Transverse colon (tissue), 4 donors: ENCODE results near the gene ZFYVE27. TPM values are rescaled to one million over a fixed set of nuclear protein-coding genes. Genes with fewer than 3 reads are reported as not detected.

Experiments
- DNase-seq: peaks from one replicate; pipeline ENCODE4 v3.0.0-alpha.2; 2019
- H3K27ac ChIP-seq, 4 donors: fragments of 200-600 bp; sonication (generic); 2 replicates each; pipeline ENCODE4 v1.5.1; 2016 to 2018; ENCODE audit warnings: inconsistent platforms in 4 of 4
- H3K27me3 ChIP-seq: fragments of 200-600 bp; sonication (generic); 2 replicates; pipeline ENCODE4 v1.5.1; 2017; ENCODE audit warnings: inconsistent platforms
- H3K36me3 ChIP-seq, 4 donors: fragments of 200-600 bp; sonication (generic); 2 replicates each; pipeline ENCODE4 v1.5.1; 2017 to 2019; ENCODE audit warnings: inconsistent platforms in 4 of 4
- H3K4me1 ChIP-seq, 4 donors: fragments of 200-600 bp; sonication (generic); 2 replicates each; pipeline ENCODE4 v1.5.1; 2017 to 2020; ENCODE audit warnings: inconsistent platforms in 4 of 4
- H3K4me3 ChIP-seq, 4 donors: fragments of 200-600 bp; sonication (generic); 1 replicate in 1 of 4; 2 replicates in 3 of 4; pipeline versions ENCODE4 v1.5.1 to v1.6.1; 2017 to 2019; ENCODE audit warnings: inconsistent platforms in 4 of 4
- H3K9me3 ChIP-seq, 2 donors: fragments of 200-600 bp; sonication (generic); 2 replicates each; pipeline ENCODE4 v1.5.1; 2017 to 2019; ENCODE audit warnings: inconsistent platforms in 2 of 2
- CTCF ChIP-seq, 5 experiments: fragments of 200-600 bp in 3 of 5; fragments of 450-650 bp in 2 of 5; sonication (generic) in 3 of 5; IDR thresholded peaks; 1 replicate in 2 of 5; 2 replicates in 3 of 5; pipeline ENCODE4 v1.5.1; 2016 to 2017; ENCODE audit warnings: antibody characterized with exemption in 5 of 5, inconsistent platforms in 3 of 5, mild to moderate bottlenecking in 2 of 5, moderate library complexity in 1 of 5
- EP300 ChIP-seq: sonication (generic); formaldehyde crosslinking; IDR thresholded peaks from one replicate; pipeline ENCODE4 v1.6.1; 2017; ENCODE audit warnings: antibody characterized with exemption, low read depth
- POLR2A ChIP-seq: fragments of 450-650 bp; IDR thresholded peaks from one replicate; pipeline ENCODE4 v1.6.1; 2016; ENCODE audit warnings: antibody characterized with exemption, mild to moderate bottlenecking, moderate library complexity
- POLR2AphosphoS5 ChIP-seq, 3 donors: sonication (generic); formaldehyde crosslinking; IDR thresholded peaks; one replicate each; pipeline ENCODE4 v1.6.1; 2016; ENCODE audit warnings: antibody characterized with exemption in 3 of 3
- WGBS, 2 donors: methylation state at CpG; one replicate each; pipeline ENCODE4 v1.1.5; 2018; ENCODE audit warnings: low coverage in 1 of 2; 5-methylcytosine and 5-hydroxymethylcytosine counted together
- in situ Hi-C, 4 donors: fragments of 200-750 bp; cut with MboI; loops; one replicate each; pipeline versions ENCODE4 v1.15.0 to v1.15.1; 2017; ENCODE audit warnings: low sequenced_read_pairs in 3 of 4, low pct_ligation_motif_present in 1 of 4, low pct_unique_long_range_greater_than_20kb in 1 of 4
- intact Hi-C: fragments of 100-400 bp; cut with DNase I; formaldehyde crosslinking; loops from one replicate; pipeline ENCODE4 v1.15.1; 2023; ENCODE audit warnings: low total_unique reads
- total RNA-seq, 4 donors: library from RNA; depleted of rRNA; stranded (reverse); fragments of >200 nt; gene quantifications; one replicate each; pipeline ENCODE4 v1.1.0, GENCODE V29; 2016

The ZFYVE27 gene
- total RNA-seq, 4 donors from 2014 or later, result 46.4 to 102 (median 63.9) TPM

- Histone ChIP-seq H3K4me3 (no peak overlapping the region), H3K27me3 (no peaks in the 10 kb centered on the region), H3K4me1 (peaks cover 8 to 32% (median 15%) of the 10 kb centered on the region in 4 donors), H3K36me3 (no peaks in the 10 kb centered on the region), H3K9me3 (no peaks in the 10 kb centered on the region), H3K27ac (peak overlapping the region; percentile 31 to 67 (median 66))
- in situ Hi-C loops, result no loop called here
- intact Hi-C loops, result no loop called here
- peak; percentile 81 for DNase-seq
- TF ChIP-seq POLR2AphosphoS5 (IDR thresholded peaks at IDR 0.05) (no peak), CTCF (IDR thresholded peaks at IDR 0.05) (peak; percentile 63 to 70 (median 68)), POLR2A (no peak), EP300 (no peak)
- 35% methylated on average over 4 to 18 of the region's 18 CpGs for WGBS, 2 donors
Measured at GRCh38 chr10:97708976-97709946, 27.7 kb upstream of the ZFYVE27 start.

GRCh38 chr10:97711640-97712572 is 25.0 kb upstream of the ZFYVE27 start:
- in situ Hi-C loops (no loop called here), intact Hi-C loops (no loop called here)
- Histone ChIP-seq H3K27me3 (no peaks in the 10 kb centered on the region), H3K9me3 (no peaks in the 10 kb centered on the region), H3K27ac (peak overlapping the region; percentile 93 to 99 (median 98)), H3K4me3 (no peak overlapping the region), H3K36me3 (no peaks in the 10 kb centered on the region), H3K4me1 (peaks cover 23 to 57% (median 37%) of the 10 kb centered on the region in 4 donors)
- WGBS, 2 donors, result 89 to 96% methylated on average over 5 to 9 of the region's 9 CpGs
- TF ChIP-seq POLR2AphosphoS5 (IDR thresholded peaks at IDR 0.05), result no peak
- no peak for TF ChIP-seq POLR2A
- TF ChIP-seq EP300, result no peak
- TF ChIP-seq CTCF (IDR thresholded peaks at IDR 0.05), result no peak
- DNase-seq, result no peak

- peaks cover 35 to 72% (median 49%) of the 10 kb centered on the region in 4 donors for H3K4me1 ChIP-seq
- H3K4me3 ChIP-seq, result peak within 1 kb of the TSS; percentile 41 to 83 (median 68)
- no peaks in the 10 kb centered on the region for H3K27me3 ChIP-seq
- in situ Hi-C loops (no loop called here), intact Hi-C loops (no loop called here)
- H3K9me3 ChIP-seq, result no peaks in the 10 kb centered on the region
- DNase-seq, result peak; percentile 70
- H3K36me3 ChIP-seq, result no peaks in the 10 kb centered on the region
- 4% methylated on average over 36 of the region's 37 CpGs; no CpG with 5 or more reads in 1 of the 2 donors for WGBS, 2 donors
- H3K27ac ChIP-seq, result peak within 1 kb of the TSS; percentile 93 to 99 (median 98)
- TF ChIP-seq CTCF (IDR thresholded peaks at IDR 0.05) (no peak), POLR2AphosphoS5 (IDR thresholded peaks at IDR 0.05) (peak in 2 of 3 donors; percentile 24 to 62), EP300 (no peak), POLR2A (peak; percentile 9)
Measured at GRCh38 chr10:97713339-97713825, 23.5 kb upstream of the ZFYVE27 start, which contains the start of gene MARVELD1. TSS of gene MARVELD1 (plus strand) at chr10:97713730. CDS start at chr10:97713877, 147 bp downstream.
